A673 (cell line): ENCODE results near the gene OR2L13. TPM values are rescaled to one million over a fixed set of nuclear protein-coding genes. Genes with fewer than 3 reads are reported as not detected.

ENCODE experiments used
- BruUV-seq: library from RNA; stranded (reverse); fragments of 400-500 nt; replicated peaks from 2 replicates; lab custom pipeline; 2021; lab: Mats Ljungman, UMichigan
- CTCF ChIA-PET: fragments of 300-600 bp; sonication (Branson Sonifier 250); formaldehyde crosslinking; loops from one replicate; lab custom pipeline; 2022; ENCODE audit warnings: antibody characterized with exemption; lab: Charles Lee
- POLR2A ChIA-PET: fragments of 300-600 bp; sonication (Branson Sonifier 250); formaldehyde crosslinking; loops from one replicate; lab custom pipeline; 2022; ENCODE audit warnings: antibody characterized with exemption; ENCODE audit not compliant: low non-redundant PET; lab: Charles Lee
- DNase-seq: peaks from one replicate; pipeline ENCODE4 v3.0.0-alpha.2; 2015; ENCODE audit warnings: low spot score
- H3K27ac ChIP-seq: fragments of 200-600 bp; sonication (generic); 2 replicates; pipeline ENCODE4 v1.5.1; 2016; ENCODE audit warnings: mixed run types, low read depth, mild to moderate bottlenecking, mixed read lengths, antibody characterized with exemption, low read length; ENCODE audit not compliant: poor library complexity, severe bottlenecking
- H3K27me3 ChIP-seq: fragments of 200-600 bp; sonication (generic); replicated peaks from 2 replicates; pipeline ENCODE4 v1.6.1; 2017; ENCODE audit warnings: mixed run types, low read depth, mild to moderate bottlenecking, mixed read lengths, antibody characterized with exemption, low read length; ENCODE audit not compliant: insufficient read depth, poor library complexity
- H3K36me3 ChIP-seq: fragments of 200-600 bp; sonication (generic); 2 replicates; pipeline ENCODE4 v1.6.1; 2016; ENCODE audit warnings: mixed run types, mild to moderate bottlenecking, mixed read lengths, antibody characterized with exemption, low read length; ENCODE audit not compliant: insufficient read depth, poor library complexity, severe bottlenecking
- H3K4me1 ChIP-seq: fragments of 200-600 bp; sonication (generic); 2 replicates; pipeline ENCODE4 v1.6.1; 2017; ENCODE audit warnings: mixed run types, mild to moderate bottlenecking, mixed read lengths, antibody characterized with exemption, low read length; ENCODE audit not compliant: insufficient read depth, poor library complexity, severe bottlenecking
- H3K4me3 ChIP-seq: fragments of 200-600 bp; sonication (generic); 2 replicates; pipeline ENCODE4 v1.5.1; 2016; ENCODE audit warnings: low read depth, mixed run types, mild to moderate bottlenecking, mixed read lengths, low read length; ENCODE audit not compliant: poor library complexity, severe bottlenecking
- H3K9me3 ChIP-seq: fragments of 200-600 bp; sonication (generic); 2 replicates; pipeline ENCODE4 v1.6.1; 2016; ENCODE audit warnings: mixed run types, low read depth, mild to moderate bottlenecking, mixed read lengths, antibody characterized with exemption, low read length; ENCODE audit not compliant: poor library complexity, severe bottlenecking
- EZH2 ChIP-seq: fragments of 200-600 bp; sonication (generic); IDR thresholded peaks from 2 replicates; pipeline ENCODE4 v1.6.1; 2017; ENCODE audit warnings: borderline replicate concordance, low read depth, mild to moderate bottlenecking, mixed read lengths, antibody characterized with exemption, low read length; ENCODE audit not compliant: poor library complexity, severe bottlenecking
- intact Hi-C: fragments of 100-400 bp; cut with micrococcal nuclease; formaldehyde crosslinking; loops from one replicate; pipeline ENCODE4 v1.10.0; 2022; ENCODE audit not compliant: unreplicated experiment
- total RNA-seq: library from RNA; stranded (reverse); gene quantifications from 2 replicates; pipeline ENCODE4 v1.2.3, GENCODE V29; 2021
- TF ChIP-seq, protein P1 (sequence below): fragments of 300-800, 200-600 bp; sonication (generic); conservative IDR thresholded peaks from 2 replicates; pipeline ENCODE4 v1.5.1; 2017; ENCODE audit warnings: low read depth, mild to moderate bottlenecking, antibody characterized with exemption, low read length, moderate library complexity, mixed read lengths

OR2L13 gene
- total RNA-seq, 1 experiment from 2014 or later, result not detected

GRCh38 chr1:248143311-248143710 lies 48.3 kb downstream of the OR2L13 start:
- H3K36me3 ChIP-seq, result no peaks in the 10 kb centered on the region
- no peak overlapping the region for H3K4me3 ChIP-seq
- peaks cover 20% of the 10 kb centered on the region for H3K9me3 ChIP-seq
- intact Hi-C loops, result no loop called here
- no peak for DNase-seq
- POLR2A ChIA-PET, result no interaction called here
- no peaks in the 10 kb centered on the region for H3K27me3 ChIP-seq
- no TSS peak for BruUV-seq
- no peak for TF ChIP-seq EZH2
- TF ChIP-seq, protein P1, sequence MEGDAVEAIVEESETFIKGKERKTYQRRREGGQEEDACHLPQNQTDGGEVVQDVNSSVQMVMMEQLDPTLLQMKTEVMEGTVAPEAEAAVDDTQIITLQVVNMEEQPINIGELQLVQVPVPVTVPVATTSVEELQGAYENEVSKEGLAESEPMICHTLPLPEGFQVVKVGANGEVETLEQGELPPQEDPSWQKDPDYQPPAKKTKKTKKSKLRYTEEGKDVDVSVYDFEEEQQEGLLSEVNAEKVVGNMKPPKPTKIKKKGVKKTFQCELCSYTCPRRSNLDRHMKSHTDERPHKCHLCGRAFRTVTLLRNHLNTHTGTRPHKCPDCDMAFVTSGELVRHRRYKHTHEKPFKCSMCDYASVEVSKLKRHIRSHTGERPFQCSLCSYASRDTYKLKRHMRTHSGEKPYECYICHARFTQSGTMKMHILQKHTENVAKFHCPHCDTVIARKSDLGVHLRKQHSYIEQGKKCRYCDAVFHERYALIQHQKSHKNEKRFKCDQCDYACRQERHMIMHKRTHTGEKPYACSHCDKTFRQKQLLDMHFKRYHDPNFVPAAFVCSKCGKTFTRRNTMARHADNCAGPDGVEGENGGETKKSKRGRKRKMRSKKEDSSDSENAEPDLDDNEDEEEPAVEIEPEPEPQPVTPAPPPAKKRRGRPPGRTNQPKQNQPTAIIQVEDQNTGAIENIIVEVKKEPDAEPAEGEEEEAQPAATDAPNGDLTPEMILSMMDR, result no peak
- H3K27ac ChIP-seq, result no peak overlapping the region
- H3K4me1 ChIP-seq, result no peaks in the 10 kb centered on the region
- CTCF ChIA-PET, result no interaction called here

DNA sequence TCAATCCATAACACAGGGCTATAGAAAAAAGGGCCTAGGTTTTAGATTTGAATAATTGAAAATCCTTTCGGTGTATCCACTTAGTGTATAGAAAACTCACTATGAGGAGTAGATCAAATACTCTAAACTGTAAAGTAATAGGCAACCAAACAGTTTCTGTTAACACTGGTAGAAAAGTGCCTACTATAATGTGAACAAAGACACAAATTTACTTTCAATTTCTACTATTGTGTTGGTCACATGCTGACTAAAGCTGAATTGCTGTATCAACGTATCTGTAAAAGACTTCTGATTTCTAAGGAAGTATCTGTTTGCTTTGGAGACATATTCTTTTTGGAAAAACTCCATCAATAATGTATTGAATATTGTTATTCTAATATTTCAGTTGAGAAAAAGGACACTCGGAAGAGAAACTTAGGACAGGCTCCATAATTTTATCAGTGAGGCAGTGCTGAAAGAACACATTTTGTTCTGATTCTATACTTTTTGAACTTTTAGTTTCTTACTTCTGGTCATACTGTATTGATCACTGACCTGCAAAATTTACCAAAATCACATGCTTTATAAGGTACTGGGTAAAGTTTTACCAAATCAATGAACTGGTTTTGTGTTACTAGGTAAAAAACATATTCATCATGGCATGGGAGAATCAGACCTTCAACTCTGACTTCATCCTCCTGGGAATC lies 49.7 kb downstream of the OR2L13 start, which contains the start of gene OR2M5:
OR2M5 (plus strand) TSS at position 636 of the 686 bp plus-strand sequence; CDS start at position 636, 0 bp downstream.
- no peaks in the 10 kb centered on the region for H3K4me1 ChIP-seq
- DNase-seq, result no peak
- BruUV-seq, result no TSS peak
- peaks cover 25% of the 10 kb centered on the region for H3K9me3 ChIP-seq
- H3K27ac ChIP-seq, result no peak within 1 kb of the TSS
- TF ChIP-seq, protein P1, result no peak
- TF ChIP-seq EZH2, result no peak
- no peak within 1 kb of the TSS for H3K4me3 ChIP-seq
- intact Hi-C loops, result no loop called here
- H3K36me3 ChIP-seq, result no peaks in the 10 kb centered on the region
- H3K27me3 ChIP-seq, result no peaks in the 10 kb centered on the region
- CTCF ChIA-PET, result no interaction called here
- POLR2A ChIA-PET, result no interaction called here

Other genes with a start within 250 kb of the OR2L13 start
- not detected in 2 replicates for gene TRIM58, start 238.0 kb upstream of the OR2L13 start, total RNA-seq
- gene OR2W3, start 199.6 kb upstream of the OR2L13 start, total RNA-seq, result not detected in 2 replicates
- gene OR2T8, start 174.9 kb upstream of the OR2L13 start, total RNA-seq, result not detected in 2 replicates
- gene OR2AJ1, start 170.3 kb upstream of the OR2L13 start, total RNA-seq, result not detected in 2 replicates
- gene OR2L8, start 146.3 kb upstream of the OR2L13 start, total RNA-seq, result not detected in 2 replicates
- not detected in 2 replicates for gene OR2AK2, start 130.0 kb upstream of the OR2L13 start, total RNA-seq
- gene OR2L5, start 81.5 kb upstream of the OR2L13 start, total RNA-seq, result not detected in 2 replicates
- gene OR2L2, start 65.1 kb upstream of the OR2L13 start, total RNA-seq, result 0.13 TPM in 1 of 2 replicates, not detected in the other
- gene OR2L3, start 48.3 kb upstream of the OR2L13 start, total RNA-seq, result not detected in 2 replicates
- not detected in 2 replicates for gene OR2M5, start 50.0 kb downstream of the OR2L13 start, total RNA-seq
- gene OR2M2, start 79.6 kb downstream of the OR2L13 start, total RNA-seq, result not detected in 2 replicates
- gene OR2M3, start 102.1 kb downstream of the OR2L13 start, total RNA-seq, result 0.15 and 0.19 TPM in 2 replicates
- 0.11 and 0.13 TPM in 2 replicates for gene OR2M4, start 136.2 kb downstream of the OR2L13 start, total RNA-seq
- gene OR2T33, start 182.8 kb downstream of the OR2L13 start, total RNA-seq, result not detected in 2 replicates
- gene OR2T12, start 208.2 kb downstream of the OR2L13 start, total RNA-seq, result not detected in 2 replicates
- gene OR2M7, start 229.4 kb downstream of the OR2L13 start, total RNA-seq, result not detected in 2 replicates